GM20000 (cell line): ENCODE measurements around the gene NECAB3.

Experiments used
- DNase-seq: peaks from one replicate; pipeline ENCODE4 v3.0.0; 2012; ENCODE audit warnings: low spot score
- TF ChIP-seq, protein P1 (sequence below): IDR thresholded peaks from 2 replicates; pipeline ENCODE4 v1.5.1; 2012; ENCODE audit warnings: mild to moderate bottlenecking, control low read depth; ENCODE audit errors: extremely low read depth, missing control alignments

The NECAB3 gene

DNA sequence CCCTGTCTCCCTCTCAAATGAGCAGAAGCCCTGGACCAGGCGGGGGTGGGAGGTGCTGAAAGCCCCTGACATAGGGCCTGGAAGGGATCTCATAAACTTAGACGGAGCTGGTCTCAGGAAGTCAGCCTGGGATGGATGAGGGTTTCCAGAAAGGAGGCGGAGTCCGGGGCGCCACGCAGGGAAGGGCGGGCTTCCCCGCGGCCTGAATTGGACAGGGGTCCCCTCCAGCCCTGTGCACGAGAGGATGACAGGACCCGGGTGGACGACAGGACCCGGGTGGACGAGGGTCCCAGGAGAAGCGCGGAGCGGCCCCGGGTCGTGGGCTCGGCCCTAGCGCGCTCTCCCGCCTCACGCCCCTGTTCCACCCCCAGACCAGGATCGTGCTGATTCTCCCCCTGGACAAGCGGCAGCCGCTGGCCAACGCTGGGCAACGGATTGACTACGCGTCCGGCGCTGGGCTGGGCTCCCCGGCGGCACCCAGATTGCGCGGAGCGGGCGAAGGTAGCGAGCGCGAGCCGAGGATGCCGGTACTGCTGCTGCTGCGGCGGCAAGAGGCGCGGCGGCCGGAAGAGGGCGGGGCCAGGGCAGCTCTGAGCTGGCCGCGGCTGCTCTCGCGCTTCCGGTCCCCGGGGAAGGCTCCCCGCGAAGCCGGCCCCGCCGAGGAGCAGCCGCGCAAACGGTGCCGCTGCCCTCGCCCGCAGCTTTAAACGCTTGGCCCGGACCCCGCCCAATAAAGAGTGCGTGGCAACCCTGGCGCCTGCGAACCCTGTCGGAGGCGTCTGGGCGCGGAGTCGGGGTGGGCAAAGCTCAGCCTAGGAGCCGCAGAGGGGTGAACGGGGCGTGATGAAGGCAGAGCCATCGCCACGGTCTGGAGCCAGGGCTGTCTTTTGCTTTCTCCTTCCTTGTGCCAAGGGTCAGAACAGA lies 10.8 kb downstream of the NECAB3 start:
- TF ChIP-seq, protein P1, sequence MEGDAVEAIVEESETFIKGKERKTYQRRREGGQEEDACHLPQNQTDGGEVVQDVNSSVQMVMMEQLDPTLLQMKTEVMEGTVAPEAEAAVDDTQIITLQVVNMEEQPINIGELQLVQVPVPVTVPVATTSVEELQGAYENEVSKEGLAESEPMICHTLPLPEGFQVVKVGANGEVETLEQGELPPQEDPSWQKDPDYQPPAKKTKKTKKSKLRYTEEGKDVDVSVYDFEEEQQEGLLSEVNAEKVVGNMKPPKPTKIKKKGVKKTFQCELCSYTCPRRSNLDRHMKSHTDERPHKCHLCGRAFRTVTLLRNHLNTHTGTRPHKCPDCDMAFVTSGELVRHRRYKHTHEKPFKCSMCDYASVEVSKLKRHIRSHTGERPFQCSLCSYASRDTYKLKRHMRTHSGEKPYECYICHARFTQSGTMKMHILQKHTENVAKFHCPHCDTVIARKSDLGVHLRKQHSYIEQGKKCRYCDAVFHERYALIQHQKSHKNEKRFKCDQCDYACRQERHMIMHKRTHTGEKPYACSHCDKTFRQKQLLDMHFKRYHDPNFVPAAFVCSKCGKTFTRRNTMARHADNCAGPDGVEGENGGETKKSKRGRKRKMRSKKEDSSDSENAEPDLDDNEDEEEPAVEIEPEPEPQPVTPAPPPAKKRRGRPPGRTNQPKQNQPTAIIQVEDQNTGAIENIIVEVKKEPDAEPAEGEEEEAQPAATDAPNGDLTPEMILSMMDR: no peak

DNA sequence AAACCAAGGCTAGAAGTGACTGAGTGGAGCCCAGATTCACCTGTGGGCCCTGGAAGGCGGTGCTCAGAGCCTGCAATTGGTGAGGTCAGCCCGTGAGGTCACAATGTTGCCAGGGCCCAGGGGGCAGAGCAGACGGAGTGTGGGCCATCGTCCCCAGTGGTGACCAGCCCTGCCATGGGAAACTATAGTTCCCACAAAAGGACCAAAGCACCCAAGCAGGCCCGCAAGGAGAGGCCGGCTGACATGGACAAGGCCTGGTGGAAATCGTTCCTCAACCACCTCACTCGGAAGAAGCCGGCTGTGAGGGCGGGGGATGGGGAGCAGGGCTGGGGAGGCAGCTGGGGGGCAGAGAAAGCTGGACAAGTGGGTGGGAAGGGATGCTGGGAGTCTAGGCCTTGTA lies 12.1 kb downstream of the NECAB3 start, which contains the start of gene C20orf144:
Gene C20orf144 (plus strand): TSS at position 156 of the 400 bp plus-strand sequence. CDS start 19 bp downstream, at position 175.
- no peak for DNase-seq
- TF ChIP-seq, protein P1: no peak

More for the DNA sequence above, 10.8 kb downstream of the NECAB3 start:
- peak; percentile 94 for DNase-seq

DNA sequence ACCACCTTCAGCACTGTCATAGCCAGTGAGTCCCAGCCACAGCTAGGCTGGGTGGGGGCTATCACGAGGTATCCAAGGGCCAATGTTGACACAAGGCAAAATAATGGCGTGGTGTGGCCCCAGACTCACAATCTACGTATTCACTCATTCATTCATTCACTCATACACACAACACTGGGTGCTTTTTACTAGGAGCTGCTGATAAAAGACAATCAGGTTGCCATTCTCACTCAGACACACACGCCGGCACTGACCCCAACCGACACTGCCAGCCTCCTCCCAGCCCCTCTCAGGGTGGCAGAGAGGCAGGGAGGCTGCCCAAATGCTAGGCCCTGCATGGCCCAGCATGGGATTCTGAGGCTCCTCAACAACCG lies 13.6 kb downstream of the NECAB3 start:
- no peak for DNase-seq
- TF ChIP-seq, protein P1: no peak

DNA sequence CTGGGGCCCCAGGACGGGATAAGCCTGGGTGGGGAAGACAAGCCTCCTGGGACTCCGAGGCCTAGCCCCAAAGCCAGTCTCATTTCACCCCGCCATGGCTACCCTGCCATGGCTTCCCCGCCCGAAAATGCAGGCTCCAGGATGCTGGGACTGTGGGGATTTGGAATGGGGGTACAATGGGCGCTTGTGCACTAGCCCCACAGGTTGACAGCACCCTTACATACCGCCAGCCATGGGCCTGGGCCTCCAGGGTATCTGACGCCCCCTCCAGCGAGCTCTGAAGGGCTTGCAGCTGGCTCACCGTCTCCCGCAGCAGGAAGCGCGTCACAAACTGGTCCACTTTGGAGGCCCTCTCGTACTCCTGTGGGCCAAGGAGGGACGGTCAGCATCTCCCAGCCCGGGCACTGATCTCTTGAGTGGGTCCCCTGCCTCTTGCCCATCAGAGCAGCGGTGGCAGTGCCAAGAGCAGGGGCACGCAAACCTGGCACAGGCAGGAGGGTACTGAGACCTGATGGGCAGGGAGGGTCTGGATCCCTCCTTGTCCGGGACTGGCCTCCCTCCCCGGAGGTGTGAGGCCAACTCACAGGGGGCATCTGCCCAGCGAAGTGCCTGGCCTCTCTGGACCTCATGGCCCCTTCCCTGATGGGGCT lies 14.1 kb downstream of the NECAB3 start:
- TF ChIP-seq, protein P1: no peak
- DNase-seq: no peak

DNA sequence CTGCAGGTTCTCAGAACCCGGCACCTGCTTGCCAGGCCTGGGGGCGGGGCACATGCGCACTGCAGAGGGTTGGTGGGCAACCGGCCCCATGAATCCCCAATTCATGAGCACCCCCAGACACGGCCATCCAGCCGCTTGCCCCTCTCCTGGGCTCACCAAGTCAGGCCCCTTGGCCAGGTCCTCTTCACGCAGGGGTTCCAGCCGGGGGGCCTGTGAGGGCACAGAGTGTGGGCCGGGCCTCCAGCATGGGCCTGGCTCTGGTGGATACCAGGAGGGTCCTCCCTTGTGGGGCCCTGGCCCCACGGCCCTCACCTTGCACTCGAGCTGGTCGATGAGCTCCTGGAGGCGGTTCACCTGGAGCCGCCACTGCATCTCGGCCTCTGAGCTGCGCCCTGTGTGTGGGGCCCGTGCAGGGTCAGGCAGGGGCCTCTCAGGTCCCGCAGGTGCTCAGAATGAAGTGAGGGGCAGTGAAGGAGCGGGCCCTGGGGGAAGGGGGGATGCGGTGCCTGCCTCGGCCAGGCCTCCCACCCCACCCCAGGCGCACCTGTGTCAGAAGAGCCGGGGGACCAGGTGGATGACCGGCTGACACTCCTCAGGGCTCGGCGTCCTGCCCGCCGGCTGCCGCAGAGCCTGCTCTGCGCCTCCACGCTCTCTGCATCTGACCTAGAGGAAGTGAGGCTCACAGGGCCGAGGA lies 14.7 kb downstream of the NECAB3 start:
- TF ChIP-seq, protein P1: no peak
- DNase-seq: no peak

DNA sequence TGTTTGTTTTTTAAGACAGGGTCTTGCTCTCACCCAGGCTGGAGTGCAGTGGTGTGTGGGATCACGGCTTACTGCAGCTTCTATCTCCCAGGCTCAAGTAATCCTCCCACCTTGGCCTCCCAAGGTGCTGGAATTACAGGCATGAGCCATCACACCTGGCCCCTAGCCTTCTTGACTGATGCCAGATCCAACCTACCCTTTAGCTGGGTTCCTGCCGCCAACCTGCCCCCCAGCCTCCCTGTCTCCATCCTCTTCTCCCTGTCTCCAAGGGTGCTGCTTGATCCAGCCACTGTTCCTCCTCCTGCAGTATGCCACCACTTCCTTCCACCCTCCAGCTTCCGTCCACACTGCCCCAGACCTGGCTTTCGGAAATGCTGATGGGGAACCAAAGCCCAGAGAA lies 15.3 kb downstream of the NECAB3 start:
- no peak for DNase-seq
- TF ChIP-seq, protein P1: no peak
